ENCODE measurements around the gene CNN2. TPM values are rescaled to one million over a fixed set of nuclear protein-coding genes. Genes with fewer than 3 reads are reported as not detected.

CNN2 gene
- total and polyA plus RNA-seq, 2 of the 13 experiments (the other 11 are each of a cell fraction or from before 2014, with no cell fraction given), result 63.6 to 70.0 TPM

DNA sequence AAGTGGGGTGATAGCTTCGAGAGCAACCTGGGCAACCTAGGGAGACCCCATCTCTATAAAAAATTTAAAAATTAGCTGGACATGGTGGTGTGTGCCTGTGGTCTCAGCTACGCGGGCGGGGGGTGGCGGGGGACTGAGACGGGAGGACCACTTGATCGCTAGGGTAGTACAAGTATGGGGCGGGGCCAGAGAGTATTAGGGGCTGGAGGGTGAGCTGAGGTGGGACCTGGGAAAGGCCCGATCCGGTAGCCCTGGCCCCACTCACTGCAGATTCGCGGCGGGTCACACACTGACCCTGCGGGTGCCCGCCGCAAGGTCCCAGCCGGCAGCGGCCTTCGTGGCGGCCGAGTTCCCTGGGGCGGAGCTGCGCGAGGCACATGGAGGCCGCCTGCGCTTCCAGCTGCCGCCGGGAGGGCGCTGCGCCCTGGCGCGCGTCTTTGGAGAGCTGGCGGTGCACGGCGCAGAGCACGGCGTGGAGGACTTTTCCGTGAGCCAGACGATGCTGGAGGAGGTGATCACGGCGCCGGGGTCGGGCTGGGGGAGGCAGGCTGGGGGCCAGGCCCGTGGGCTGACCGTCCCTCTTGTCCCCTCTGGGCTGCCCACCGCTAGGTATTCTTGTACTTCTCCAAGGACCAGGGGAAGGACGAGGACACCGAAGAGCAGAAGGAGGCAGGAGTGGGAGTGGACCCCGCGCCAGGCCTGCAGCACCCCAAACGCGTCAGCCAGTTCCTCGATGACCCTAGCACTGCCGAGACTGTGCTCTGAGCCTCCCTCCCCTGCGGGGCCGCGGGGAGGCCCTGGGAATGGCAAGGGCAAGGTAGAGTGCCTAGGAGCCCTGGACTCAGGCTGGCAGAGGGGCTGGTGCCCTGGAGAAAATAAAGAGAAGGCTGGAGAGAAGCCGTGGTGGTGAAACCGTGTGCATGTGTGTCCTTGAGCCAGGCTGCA is 38.5 kb downstream of the CNN2 start (continued):
- TF ChIP-seq ZNF441 (CRISPR knock-in tag; IDR thresholded peaks at IDR 0.05; ENCODE audit: borderline replicate concordance), result 0 out of 2 replicates have a peak, but pooled peaks have one; percentile 36
- peak; percentile 31; the same call in 1 of the 2 replicates for TF ChIP-seq MEIS2 (CRISPR knock-in tag; IDR thresholded peaks at IDR 0.05)
- TF ChIP-seq ZNF713 (CRISPR knock-in tag; IDR thresholded peaks at IDR 0.05), result no peak
- peak; percentile 67 for TF ChIP-seq ZNF501 (CRISPR knock-in tag; IDR thresholded peaks at IDR 0.05)
- peak; percentile 20; the same call in 1 of the 2 replicates for TF ChIP-seq ZNF572 (CRISPR knock-in tag; IDR thresholded peaks at IDR 0.05)
- 0 out of 2 replicates have a peak, but pooled peaks have one; percentile 28 for TF ChIP-seq AHDC1 (CRISPR knock-in tag; IDR thresholded peaks at IDR 0.05; ENCODE audit: borderline replicate concordance)
- 0 out of 2 replicates have a peak, but pooled peaks have one; percentile 33 for TF ChIP-seq ISL2 (CRISPR knock-in tag; IDR thresholded peaks at IDR 0.05)
- TF ChIP-seq ZNF512 (CRISPR knock-in tag; IDR thresholded peaks at IDR 0.05), result no peak
- TF ChIP-seq, protein P1, sequence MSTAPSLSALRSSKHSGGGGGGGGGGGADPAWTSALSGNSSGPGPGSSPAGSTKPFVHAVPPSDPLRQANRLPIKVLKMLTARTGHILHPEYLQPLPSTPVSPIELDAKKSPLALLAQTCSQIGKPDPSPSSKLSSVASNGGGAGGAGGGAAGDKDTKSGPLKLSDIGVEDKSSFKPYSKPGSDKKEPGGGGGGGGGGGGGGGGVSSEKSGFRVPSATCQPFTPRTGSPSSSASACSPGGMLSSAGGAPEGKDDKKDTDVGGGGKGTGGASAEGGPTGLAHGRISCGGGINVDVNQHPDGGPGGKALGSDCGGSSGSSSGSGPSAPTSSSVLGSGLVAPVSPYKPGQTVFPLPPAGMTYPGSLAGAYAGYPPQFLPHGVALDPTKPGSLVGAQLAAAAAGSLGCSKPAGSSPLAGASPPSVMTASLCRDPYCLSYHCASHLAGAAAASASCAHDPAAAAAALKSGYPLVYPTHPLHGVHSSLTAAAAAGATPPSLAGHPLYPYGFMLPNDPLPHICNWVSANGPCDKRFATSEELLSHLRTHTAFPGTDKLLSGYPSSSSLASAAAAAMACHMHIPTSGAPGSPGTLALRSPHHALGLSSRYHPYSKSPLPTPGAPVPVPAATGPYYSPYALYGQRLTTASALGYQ (CRISPR knock-in tag; IDR thresholded peaks at IDR 0.05), result no peak
- peak; percentile 6; the same call in 1 of the 2 replicates for TF ChIP-seq THAP7 (CRISPR knock-in tag; IDR thresholded peaks at IDR 0.05)
- TF ChIP-seq, protein P2, sequence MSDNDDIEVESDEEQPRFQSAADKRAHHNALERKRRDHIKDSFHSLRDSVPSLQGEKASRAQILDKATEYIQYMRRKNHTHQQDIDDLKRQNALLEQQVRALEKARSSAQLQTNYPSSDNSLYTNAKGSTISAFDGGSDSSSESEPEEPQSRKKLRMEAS (IDR thresholded peaks at IDR 0.05), result peak; percentile 91
- TF ChIP-seq, protein P3, sequence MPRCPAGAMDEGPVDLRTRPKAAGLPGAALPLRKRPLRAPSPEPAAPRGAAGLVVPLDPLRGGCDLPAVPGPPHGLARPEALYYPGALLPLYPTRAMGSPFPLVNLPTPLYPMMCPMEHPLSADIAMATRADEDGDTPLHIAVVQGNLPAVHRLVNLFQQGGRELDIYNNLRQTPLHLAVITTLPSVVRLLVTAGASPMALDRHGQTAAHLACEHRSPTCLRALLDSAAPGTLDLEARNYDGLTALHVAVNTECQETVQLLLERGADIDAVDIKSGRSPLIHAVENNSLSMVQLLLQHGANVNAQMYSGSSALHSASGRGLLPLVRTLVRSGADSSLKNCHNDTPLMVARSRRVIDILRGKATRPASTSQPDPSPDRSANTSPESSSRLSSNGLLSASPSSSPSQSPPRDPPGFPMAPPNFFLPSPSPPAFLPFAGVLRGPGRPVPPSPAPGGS (CRISPR knock-in tag; IDR thresholded peaks at IDR 0.05), result peak; percentile 72
- peak; percentile 72; the same call in 1 of the 2 replicates for TF ChIP-seq MTA1 (CRISPR knock-in tag; IDR thresholded peaks at IDR 0.05; ENCODE audit: borderline replicate concordance)
- TF ChIP-seq ZNF275 (CRISPR knock-in tag; IDR thresholded peaks at IDR 0.05; ENCODE audit: borderline replicate concordance), result no peak

Measured in HepG2 (cell line).